Measurements from ENCODE around the gene ZMPSTE24. TPM values are rescaled to one million over a fixed set of nuclear protein-coding genes. Genes with fewer than 3 reads are reported as not detected.
A peak's percentile ranks its signal among the peaks of the same experiment; 100 is the strongest.
"Not testable (repeated sequence)": the region's sequence is repeated elsewhere in the genome, so short reads cannot be mapped to it uniquely, and the experiment has no call there.

The ZMPSTE24 gene
- total RNA-seq, 4 donors from 2014 or later = 14.9 to 29.8 (median 27.4) TPM

GRCh38 chr1:40337443-40337842 is 79.4 kb downstream of the ZMPSTE24 start:
- 81 to 85% methylated on average over 8 of the region's 8 CpGs for WGBS, 2 donors
- TF ChIP-seq CTCF (IDR thresholded peaks at IDR 0.05) (no peak), POLR2A (IDR thresholded peaks at IDR 0.05) (no peak)
- intact Hi-C loops (cut with DNase I; ENCODE audit: low total_unique reads) = loop anchor here (5.0 to 10.0 kb wide), 2 partner anchors 190 to 253 kb away; no protein-coding TSS in a partner anchor
- H3K4me3 ChIP-seq (ENCODE audit: low read depth, poor library complexity, severe bottlenecking) = no peak overlapping the region
- DNase-seq (ENCODE audit: low spot score in 2 of 2) = no peak

- peak in 2 of 3 donors; percentile 77 to 89 for TF ChIP-seq CTCF (IDR thresholded peaks at IDR 0.05)
- no peak for TF ChIP-seq POLR2A (IDR thresholded peaks at IDR 0.05)
- no peak overlapping the region for H3K4me3 ChIP-seq (ENCODE audit: low read depth, poor library complexity, severe bottlenecking)
- intact Hi-C loops (cut with DNase I; ENCODE audit: low total_unique reads) = loop anchor here (5.0 to 10.0 kb wide), 2 partner anchors 192 to 254 kb away; no protein-coding TSS in a partner anchor
- DNase-seq (ENCODE audit: low spot score in 2 of 2) = peak; percentile 66 to 95
- WGBS, 2 donors = 28 to 30% methylated on average over 21 of the region's 21 CpGs
Measured at GRCh38 chr1:40338745-40339419, 80.8 kb downstream of the ZMPSTE24 start.

GRCh38 chr1:40339420-40340323 is 81.6 kb downstream of the ZMPSTE24 start:
- no peak overlapping the region for H3K4me3 ChIP-seq (ENCODE audit: low read depth, poor library complexity, severe bottlenecking)
- WGBS, 2 donors = 59 to 62% methylated on average over 6 of the region's 6 CpGs
- intact Hi-C loops (cut with DNase I; ENCODE audit: low total_unique reads) = loop anchor here (5.0 to 10.0 kb wide), 2 partner anchors 192 to 255 kb away; no protein-coding TSS in a partner anchor

GRCh38 chr1:40341491-40342380 is 83.7 kb downstream of the ZMPSTE24 start:
- WGBS, 2 donors = 61 to 75% methylated on average over 6 of the region's 6 CpGs
- intact Hi-C loops (cut with DNase I; ENCODE audit: low total_unique reads) = no loop called here
- H3K4me3 ChIP-seq (ENCODE audit: low read depth, poor library complexity, severe bottlenecking) = no peak overlapping the region
- no peak for DNase-seq (ENCODE audit: low spot score in 2 of 2)
- TF ChIP-seq CTCF (IDR thresholded peaks at IDR 0.05) = no peak
- TF ChIP-seq POLR2A (IDR thresholded peaks at IDR 0.05) = no peak

More at GRCh38 chr1:40339420-40340323, 81.6 kb downstream of the ZMPSTE24 start:
- DNase-seq (ENCODE audit: low spot score in 2 of 2) = no peak
- TF ChIP-seq CTCF (IDR thresholded peaks at IDR 0.05) = no peak
- no peak for TF ChIP-seq POLR2A (IDR thresholded peaks at IDR 0.05)

- H3K4me3 ChIP-seq (ENCODE audit: low read depth, poor library complexity, severe bottlenecking); intact Hi-C loops (cut with DNase I; ENCODE audit: low total_unique reads); DNase-seq (ENCODE audit: low spot score in 2 of 2): not testable (repeated sequence)
- 81 to 90% methylated on average over 3 of the region's 3 CpGs for WGBS, 2 donors
Measured at GRCh38 chr1:40342381-40342717, 84.3 kb downstream of the ZMPSTE24 start.

Other genes with a start within 250 kb of the ZMPSTE24 start
- gene CAP1, start 217.5 kb upstream of the ZMPSTE24 start, total RNA-seq = 100 to 1,000 TPM; 136 to 173 (median 143) TPM
- 10 to 100 TPM; 28.2 to 42.1 (median 37.5) TPM for gene PPT1, start 161.0 kb upstream of the ZMPSTE24 start, total RNA-seq
- gene RLF, start 96.8 kb upstream of the ZMPSTE24 start, total RNA-seq = 10 to 100 TPM; 22.8 to 30.9 (median 25.3) TPM
- gene TMCO2, start 10.3 kb upstream of the ZMPSTE24 start, total RNA-seq = not detected
- 1 to 10 TPM; 2.4 to 8.7 (median 4.3) TPM for gene COL9A2, start 59.0 kb downstream of the ZMPSTE24 start, total RNA-seq
- gene SMAP2, start 115.5 kb downstream of the ZMPSTE24 start, total RNA-seq = 10 to 100 TPM; 34.2 to 69.5 (median 43.7) TPM
- gene ZFP69B, start 192.2 kb downstream of the ZMPSTE24 start, total RNA-seq = under 1 TPM in 3 of 4 donors, not detected in 1; 0.52 to 0.81 (median 0.76) TPM
- gene ZFP69, start 219.1 kb downstream of the ZMPSTE24 start, total RNA-seq = 1 to 10 TPM in 3 of 4 donors, under 1 TPM in 1; 0.88 to 3.1 (median 1.6) TPM

All from lower leg skin (tissue), 4 donors.